A673 (cell line): Measurements from ENCODE around the gene EPHA6. TPM values are rescaled to one million over a fixed set of nuclear protein-coding genes. Genes with fewer than 3 reads are reported as not detected.

Experiments used
- BruUV-seq: library from RNA; stranded (reverse); fragments of 400-500 nt; replicated peaks from 2 replicates; lab custom pipeline; 2021; lab: Mats Ljungman, UMichigan
- CTCF ChIA-PET: fragments of 300-600 bp; sonication (Branson Sonifier 250); formaldehyde crosslinking; loops from one replicate; lab custom pipeline; 2022; ENCODE audit warnings: antibody characterized with exemption; lab: Charles Lee
- POLR2A ChIA-PET: fragments of 300-600 bp; sonication (Branson Sonifier 250); formaldehyde crosslinking; loops from one replicate; lab custom pipeline; 2022; ENCODE audit warnings: antibody characterized with exemption; ENCODE audit not compliant: low non-redundant PET; lab: Charles Lee
- DNase-seq: peaks from one replicate; pipeline ENCODE4 v3.0.0-alpha.2; 2015; ENCODE audit warnings: low spot score
- H3K27ac ChIP-seq: fragments of 200-600 bp; sonication (generic); 2 replicates; pipeline ENCODE4 v1.5.1; 2016; ENCODE audit warnings: mixed run types, low read depth, mild to moderate bottlenecking, mixed read lengths, antibody characterized with exemption, low read length; ENCODE audit not compliant: poor library complexity, severe bottlenecking
- H3K27me3 ChIP-seq: fragments of 200-600 bp; sonication (generic); replicated peaks from 2 replicates; pipeline ENCODE4 v1.6.1; 2017; ENCODE audit warnings: mixed run types, low read depth, mild to moderate bottlenecking, mixed read lengths, antibody characterized with exemption, low read length; ENCODE audit not compliant: insufficient read depth, poor library complexity
- H3K36me3 ChIP-seq: fragments of 200-600 bp; sonication (generic); 2 replicates; pipeline ENCODE4 v1.6.1; 2016; ENCODE audit warnings: mixed run types, mild to moderate bottlenecking, mixed read lengths, antibody characterized with exemption, low read length; ENCODE audit not compliant: insufficient read depth, poor library complexity, severe bottlenecking
- H3K4me1 ChIP-seq: fragments of 200-600 bp; sonication (generic); 2 replicates; pipeline ENCODE4 v1.6.1; 2017; ENCODE audit warnings: mixed run types, mild to moderate bottlenecking, mixed read lengths, antibody characterized with exemption, low read length; ENCODE audit not compliant: insufficient read depth, poor library complexity, severe bottlenecking
- H3K4me3 ChIP-seq: fragments of 200-600 bp; sonication (generic); 2 replicates; pipeline ENCODE4 v1.5.1; 2016; ENCODE audit warnings: low read depth, mixed run types, mild to moderate bottlenecking, mixed read lengths, low read length; ENCODE audit not compliant: poor library complexity, severe bottlenecking
- H3K9me3 ChIP-seq: fragments of 200-600 bp; sonication (generic); 2 replicates; pipeline ENCODE4 v1.6.1; 2016; ENCODE audit warnings: mixed run types, low read depth, mild to moderate bottlenecking, mixed read lengths, antibody characterized with exemption, low read length; ENCODE audit not compliant: poor library complexity, severe bottlenecking
- CTCF ChIP-seq: fragments of 300-800, 200-600 bp; sonication (generic); conservative IDR thresholded peaks from 2 replicates; pipeline ENCODE4 v1.5.1; 2017; ENCODE audit warnings: low read depth, mild to moderate bottlenecking, antibody characterized with exemption, low read length, moderate library complexity, mixed read lengths
- EZH2 ChIP-seq: fragments of 200-600 bp; sonication (generic); IDR thresholded peaks from 2 replicates; pipeline ENCODE4 v1.6.1; 2017; ENCODE audit warnings: borderline replicate concordance, low read depth, mild to moderate bottlenecking, mixed read lengths, antibody characterized with exemption, low read length; ENCODE audit not compliant: poor library complexity, severe bottlenecking
- intact Hi-C: fragments of 100-400 bp; cut with micrococcal nuclease; formaldehyde crosslinking; loops from one replicate; pipeline ENCODE4 v1.10.0; 2022; ENCODE audit not compliant: unreplicated experiment
- total RNA-seq: library from RNA; stranded (reverse); gene quantifications from 2 replicates; pipeline ENCODE4 v1.2.3, GENCODE V29; 2021

The EPHA6 gene
- total RNA-seq, 1 experiment from 2014 or later, result not detected

DNA sequence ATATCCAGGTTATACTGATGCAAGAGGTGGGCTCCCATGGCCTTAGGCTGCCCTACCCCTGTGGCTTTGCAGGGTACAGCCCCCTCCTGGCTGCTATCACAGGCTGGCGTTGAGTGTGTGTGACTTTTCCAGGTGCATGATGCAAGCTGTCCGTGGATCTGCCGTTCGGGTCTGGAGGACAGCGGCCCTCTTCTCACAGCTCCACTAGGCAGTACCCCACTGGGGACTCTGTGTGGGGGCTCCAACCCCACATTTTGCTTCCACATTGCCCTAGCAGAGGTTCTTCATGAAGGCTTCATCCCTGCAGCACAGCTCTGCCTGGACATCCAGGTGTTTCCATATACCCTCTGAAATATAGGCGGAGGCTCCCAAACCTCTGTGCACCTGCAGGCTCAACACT, 610.6 kb downstream of the EPHA6 start:
- Histone ChIP-seq H3K36me3 (no peaks in the 10 kb centered on the region), H3K27me3 (no peaks in the 10 kb centered on the region), H3K4me1 (no peaks in the 10 kb centered on the region), H3K27ac (no peak overlapping the region), H3K9me3 (peaks cover 3% of the 10 kb centered on the region), H3K4me3 (no peak overlapping the region)
- no peak for TF ChIP-seq CTCF
- TF ChIP-seq EZH2, result no peak
- ChIA-PET CTCF (no interaction called here), POLR2A (no interaction called here)
- no TSS peak for BruUV-seq
- intact Hi-C loops, result no loop called here
- DNase-seq, result no peak

GRCh38 chr3:97430601-97431000, 616.2 kb downstream of the EPHA6 start:
- Histone ChIP-seq H3K4me1 (no peaks in the 10 kb centered on the region), H3K36me3 (no peaks in the 10 kb centered on the region), H3K27ac (no peak overlapping the region), H3K4me3 (no peak overlapping the region), H3K27me3 (no peaks in the 10 kb centered on the region), H3K9me3 (no peaks in the 10 kb centered on the region)
- no peak for DNase-seq
- BruUV-seq, result no TSS peak
- intact Hi-C loops, result no loop called here
- ChIA-PET CTCF (no interaction called here), POLR2A (no interaction called here)
- no peak for TF ChIP-seq EZH2
- no peak for TF ChIP-seq CTCF

DNA sequence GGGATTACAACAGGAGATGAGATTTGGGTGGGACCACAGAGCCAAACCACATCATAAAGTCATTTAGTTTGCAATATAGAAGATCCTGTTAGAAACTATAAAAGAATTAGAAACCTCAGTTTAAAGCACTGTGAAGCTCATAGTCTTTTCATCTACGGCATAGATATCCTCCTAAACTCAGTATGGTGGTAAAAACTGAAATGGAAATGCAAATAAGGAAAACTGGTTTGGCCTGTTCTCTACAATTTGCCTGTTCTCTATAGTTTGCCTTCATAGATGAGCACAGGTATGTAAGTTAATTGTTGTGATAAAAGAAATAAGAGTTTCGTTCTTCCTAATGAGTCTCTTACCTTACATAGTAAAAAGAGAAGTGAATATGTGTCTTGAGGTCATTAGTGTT, 618.5 kb downstream of the EPHA6 start:
- no peaks in the 10 kb centered on the region for H3K27me3 ChIP-seq
- BruUV-seq, result no TSS peak
- ChIA-PET CTCF (no interaction called here), POLR2A (no interaction called here)
- H3K27ac ChIP-seq, result no peak overlapping the region
- H3K9me3 ChIP-seq, result no peaks in the 10 kb centered on the region
- no peaks in the 10 kb centered on the region for H3K36me3 ChIP-seq
- TF ChIP-seq EZH2, result no peak
- TF ChIP-seq CTCF, result no peak
- intact Hi-C loops, result no loop called here
- no peak for DNase-seq
- no peak overlapping the region for H3K4me3 ChIP-seq
- H3K4me1 ChIP-seq, result no peaks in the 10 kb centered on the region
